ENCODE measurements around the gene DAB2IP.
"Not testable (repeated sequence)": the region's sequence is repeated elsewhere in the genome, so short reads cannot be mapped to it uniquely, and the experiment has no call there.

The DAB2IP gene

DNA sequence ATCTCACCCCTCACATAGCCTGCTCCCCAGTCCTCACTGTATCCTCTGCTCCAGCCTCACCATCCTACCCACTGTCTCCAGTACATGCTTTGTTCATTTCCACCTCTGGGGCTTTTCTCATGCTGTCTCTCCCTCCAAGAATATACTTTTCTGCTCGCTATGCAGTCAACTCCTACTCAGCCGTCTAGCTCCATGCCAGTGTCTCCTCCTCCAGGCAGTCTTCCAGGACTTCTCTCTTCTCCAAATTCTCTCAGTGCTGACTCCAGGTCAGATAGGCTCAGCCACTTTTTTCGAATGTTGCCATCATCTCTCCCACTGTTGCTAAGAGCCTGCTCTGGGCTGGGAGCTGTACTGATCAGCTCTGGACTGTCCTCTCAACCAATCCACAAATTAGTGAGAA, 8.0 kb upstream of the DAB2IP start:
- no peak for DNase-seq (ENCODE audit: low read depth)
- no peak overlapping the region for H3K4me3 ChIP-seq (ENCODE audit: low read length)
- TF ChIP-seq CTCF (IDR thresholded peaks at IDR 0.05; ENCODE audit: insufficient read depth, low read depth, low read length, missing control alignments), result no peak

DNA sequence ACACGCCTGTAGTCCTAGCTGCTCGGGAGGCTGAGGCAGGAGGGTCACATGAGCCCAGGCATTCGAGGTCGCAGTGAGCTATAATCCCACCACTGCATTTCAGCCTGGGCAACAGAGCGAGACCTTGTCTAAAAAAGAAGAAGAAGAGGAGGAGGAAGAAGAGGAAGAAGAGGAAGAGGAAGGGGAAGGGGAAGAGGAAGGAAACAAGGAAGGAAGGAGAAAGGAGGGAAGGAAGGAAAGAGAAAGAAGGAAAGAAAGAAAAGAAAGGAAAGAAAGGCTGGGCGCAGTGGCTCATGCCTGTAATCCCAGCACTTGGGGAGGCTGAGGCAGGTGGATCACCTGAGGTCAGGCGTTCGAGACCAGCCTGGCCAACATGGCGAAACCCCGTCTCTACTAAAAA, 7.4 kb upstream of the DAB2IP start:
- not testable (repeated sequence) for H3K4me3 ChIP-seq (ENCODE audit: low read length); DNase-seq (ENCODE audit: low read depth)

DNA sequence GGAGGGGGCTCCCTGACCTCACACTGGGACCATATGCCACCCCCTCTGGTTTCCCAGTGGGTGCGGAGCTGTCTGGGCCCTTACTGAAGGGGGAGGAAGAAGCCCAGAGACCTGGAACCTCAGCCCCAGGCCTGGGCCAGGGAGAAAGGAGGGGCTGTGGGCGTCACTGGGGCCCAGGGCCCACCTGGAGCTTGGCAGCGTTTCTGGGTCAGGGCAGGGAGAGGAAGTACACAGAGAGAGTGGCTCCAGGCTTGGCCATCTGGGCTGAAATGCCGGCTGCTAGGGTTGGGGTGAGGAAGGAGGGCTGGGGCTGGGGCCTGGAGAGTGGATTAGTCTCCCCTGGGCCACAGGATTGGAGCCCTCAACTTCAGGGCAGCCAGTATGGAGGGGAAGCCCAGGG, 6.4 kb upstream of the DAB2IP start:
- DNase-seq (ENCODE audit: low read depth), result no peak
- no peak for TF ChIP-seq CTCF (IDR thresholded peaks at IDR 0.05; ENCODE audit: insufficient read depth, low read depth, low read length, missing control alignments)
- no peak overlapping the region for H3K4me3 ChIP-seq (ENCODE audit: low read length)

DNA sequence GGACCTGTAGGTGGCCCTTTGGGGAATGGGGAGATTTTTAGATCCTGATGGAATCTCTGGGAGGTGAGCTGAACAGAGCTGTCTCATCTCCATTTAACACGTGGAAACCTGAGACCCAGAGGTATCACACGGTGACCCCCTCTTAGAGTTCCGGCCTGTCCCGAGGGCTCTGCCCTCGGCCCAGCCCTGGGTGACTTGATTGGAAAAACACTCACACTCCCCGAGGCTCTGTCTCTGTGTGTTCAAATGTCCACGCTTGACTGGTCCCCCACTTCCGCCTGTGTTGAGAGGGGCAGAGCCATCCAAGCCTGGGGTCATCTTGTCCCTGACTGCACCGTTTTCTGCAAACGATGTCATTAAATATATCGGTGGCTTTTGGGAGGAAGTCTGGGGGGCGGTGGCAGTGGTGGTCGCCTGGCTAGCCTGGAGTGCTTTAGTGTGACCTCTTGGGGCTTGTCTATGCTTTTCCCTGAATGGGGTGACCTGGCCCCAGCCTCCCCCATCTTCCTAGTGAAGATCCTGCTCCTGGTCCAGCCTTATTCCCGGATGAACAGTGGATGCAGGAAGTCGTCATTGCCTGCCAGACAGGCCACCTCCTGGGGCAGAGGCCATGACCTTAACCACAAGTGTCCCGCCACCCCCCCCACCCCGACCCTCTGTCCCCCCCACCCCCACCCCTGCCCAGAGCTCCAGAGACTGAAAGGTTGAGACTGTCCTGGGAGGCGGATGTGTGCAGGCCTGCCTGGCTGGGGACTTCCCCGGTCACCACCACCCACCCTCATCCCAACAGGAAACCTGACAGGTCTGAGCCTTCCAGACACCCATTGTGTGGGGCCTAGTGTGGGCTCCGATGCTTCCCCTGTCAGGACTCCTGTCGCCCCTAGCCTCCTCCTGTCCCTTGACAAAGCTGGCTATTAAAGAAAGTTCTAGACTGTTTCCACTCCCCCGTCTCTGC, 5.3 kb upstream of the DAB2IP start:
- DNase-seq (ENCODE audit: low read depth), result no peak
- no peak for TF ChIP-seq CTCF (IDR thresholded peaks at IDR 0.05; ENCODE audit: insufficient read depth, low read depth, low read length, missing control alignments)
- H3K4me3 ChIP-seq (ENCODE audit: low read length), result no peak overlapping the region

- H3K4me3 ChIP-seq (ENCODE audit: low read length), result no peak overlapping the region
- no peak for DNase-seq (ENCODE audit: low read depth)
- TF ChIP-seq CTCF (IDR thresholded peaks at IDR 0.05; ENCODE audit: insufficient read depth, low read depth, low read length, missing control alignments), result no peak
These were observed 4.4 kb upstream of the DAB2IP start for GRCh38 chr9:121646992-121647391.

DNA sequence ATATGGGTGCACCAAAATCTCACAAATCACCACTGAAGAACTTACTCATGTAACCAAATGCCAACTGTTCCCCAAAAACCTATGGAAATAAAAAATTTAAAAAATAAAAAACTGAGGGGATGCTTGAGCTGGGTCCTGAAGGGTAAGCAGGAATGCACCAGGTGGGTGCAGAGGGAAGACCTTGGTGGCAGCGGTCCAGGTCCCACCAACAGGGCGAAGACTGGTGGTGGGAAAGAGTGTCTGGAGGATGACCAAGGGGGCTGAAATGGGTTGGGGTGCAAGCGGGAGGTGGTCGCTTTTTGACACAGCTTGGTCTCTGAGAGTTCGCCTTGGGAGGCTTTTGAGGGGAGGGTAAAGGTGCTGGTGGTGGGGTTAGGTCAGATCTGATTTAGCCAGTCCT, 3.3 kb upstream of the DAB2IP start:
- H3K4me3 ChIP-seq (ENCODE audit: low read length), result no peak overlapping the region
- no peak for TF ChIP-seq CTCF (IDR thresholded peaks at IDR 0.05; ENCODE audit: insufficient read depth, low read depth, low read length, missing control alignments)
- no peak for DNase-seq (ENCODE audit: low read depth)

GRCh38 chr9:121648799-121649198, 2.6 kb upstream of the DAB2IP start:
- no peak overlapping the region for H3K4me3 ChIP-seq (ENCODE audit: low read length)
- TF ChIP-seq CTCF (IDR thresholded peaks at IDR 0.05; ENCODE audit: insufficient read depth, low read depth, low read length, missing control alignments), result no peak
- DNase-seq (ENCODE audit: low read depth), result no peak
